Measurements from ENCODE around the gene TSHZ2. TPM values are rescaled to one million over a fixed set of nuclear protein-coding genes. Genes with fewer than 3 reads are reported as not detected.

Gene TSHZ2
- polyA plus RNA-seq, 1 donor from 2014 or later = 4.6 TPM

DNA sequence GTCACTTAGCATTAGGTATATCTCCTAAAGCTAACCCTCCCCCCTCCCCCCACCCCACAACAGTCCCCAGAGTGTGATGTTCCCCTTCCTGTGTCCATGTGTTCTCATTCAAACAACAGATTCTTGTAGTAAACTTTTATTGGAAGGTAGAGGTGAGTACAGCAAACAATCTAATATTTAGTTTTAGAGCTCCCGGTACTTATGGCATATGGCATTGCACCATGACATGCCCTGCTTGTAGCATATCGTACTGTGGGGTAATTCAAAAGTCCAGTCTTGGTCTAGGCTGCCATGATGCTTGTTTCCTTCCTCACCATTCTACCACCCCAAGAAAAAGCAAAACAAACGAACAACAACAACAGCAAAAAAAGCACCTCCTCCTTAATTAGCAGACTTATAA is 332.0 kb downstream of the TSHZ2 start:
- TF ChIP-seq EP300 (conservative IDR thresholded peaks at IDR 0.05; ENCODE audit: poor library complexity, severe bottlenecking) (no peak), POLR2AphosphoS5 (IDR thresholded peaks at IDR 0.05) (no peak), RAD21 (conservative IDR thresholded peaks at IDR 0.05) (no peak), TAF1 (IDR thresholded peaks at IDR 0.05; ENCODE audit: low read depth) (no peak)
- Histone ChIP-seq H3K4me3 (ENCODE audit: low read length) (no peak overlapping the region), H3K36me3 (ENCODE audit: insufficient read depth, low read length) (no peaks in the 10 kb centered on the region), H3K4me2 (ENCODE audit: low read length) (no peak overlapping the region), H3K27ac (ENCODE audit: low read length) (no peak overlapping the region), H4K20me1 (ENCODE audit: insufficient read depth) (no peaks in the 10 kb centered on the region), H3K79me2 (replicated peaks; ENCODE audit: insufficient read depth, low read length) (no peaks in the 10 kb centered on the region), H3K9ac (ENCODE audit: low read length) (no peak overlapping the region), H2AFZ (ENCODE audit: low read depth, low read length) (no peak overlapping the region), H3F3A (ENCODE audit: insufficient read depth, low read length, poor library complexity, severe bottlenecking) (no peaks in the 10 kb centered on the region), H3K27me3 (ENCODE audit: insufficient read depth, low read depth, low read length) (no peaks in the 10 kb centered on the region), H3K9me2 (ENCODE audit: insufficient read depth, low read length) (no peaks in the 10 kb centered on the region), H3K9me3 (ENCODE audit: low read length) (no peaks in the 10 kb centered on the region)

GRCh38 chr20:53306192-53306805 is 334.1 kb downstream of the TSHZ2 start:
- no peak overlapping the region for H3K27ac ChIP-seq (ENCODE audit: low read length)
- no peaks in the 10 kb centered on the region for H3K79me2 ChIP-seq (replicated peaks; ENCODE audit: insufficient read depth, low read length)
- H3K9ac ChIP-seq (ENCODE audit: low read length) = no peak overlapping the region
- H3K36me3 ChIP-seq (ENCODE audit: insufficient read depth, low read length) = no peaks in the 10 kb centered on the region
- H3F3A ChIP-seq (ENCODE audit: insufficient read depth, low read length, poor library complexity, severe bottlenecking) = no peaks in the 10 kb centered on the region
- no peak for TF ChIP-seq RAD21 (conservative IDR thresholded peaks at IDR 0.05)
- no peak for TF ChIP-seq REST (IDR thresholded peaks at IDR 0.05; ENCODE audit: borderline replicate concordance)
- TF ChIP-seq EP300 (conservative IDR thresholded peaks at IDR 0.05; ENCODE audit: poor library complexity, severe bottlenecking) = no peak
- no peak for TF ChIP-seq POLR2AphosphoS5 (IDR thresholded peaks at IDR 0.05)
- TF ChIP-seq SMC3 (conservative IDR thresholded peaks at IDR 0.05; ENCODE audit: poor library complexity) = no peak
- no peak for TF ChIP-seq TAF1 (IDR thresholded peaks at IDR 0.05; ENCODE audit: low read depth)
- no peak for TF ChIP-seq EZH2 (IDR thresholded peaks at IDR 0.05; ENCODE audit: borderline replicate concordance, insufficient read depth, low read length, poor library complexity, severe bottlenecking)
- no peak for TF ChIP-seq MXI1 (conservative IDR thresholded peaks at IDR 0.05; ENCODE audit: poor library complexity, severe bottlenecking)
- TF ChIP-seq, protein P1, sequence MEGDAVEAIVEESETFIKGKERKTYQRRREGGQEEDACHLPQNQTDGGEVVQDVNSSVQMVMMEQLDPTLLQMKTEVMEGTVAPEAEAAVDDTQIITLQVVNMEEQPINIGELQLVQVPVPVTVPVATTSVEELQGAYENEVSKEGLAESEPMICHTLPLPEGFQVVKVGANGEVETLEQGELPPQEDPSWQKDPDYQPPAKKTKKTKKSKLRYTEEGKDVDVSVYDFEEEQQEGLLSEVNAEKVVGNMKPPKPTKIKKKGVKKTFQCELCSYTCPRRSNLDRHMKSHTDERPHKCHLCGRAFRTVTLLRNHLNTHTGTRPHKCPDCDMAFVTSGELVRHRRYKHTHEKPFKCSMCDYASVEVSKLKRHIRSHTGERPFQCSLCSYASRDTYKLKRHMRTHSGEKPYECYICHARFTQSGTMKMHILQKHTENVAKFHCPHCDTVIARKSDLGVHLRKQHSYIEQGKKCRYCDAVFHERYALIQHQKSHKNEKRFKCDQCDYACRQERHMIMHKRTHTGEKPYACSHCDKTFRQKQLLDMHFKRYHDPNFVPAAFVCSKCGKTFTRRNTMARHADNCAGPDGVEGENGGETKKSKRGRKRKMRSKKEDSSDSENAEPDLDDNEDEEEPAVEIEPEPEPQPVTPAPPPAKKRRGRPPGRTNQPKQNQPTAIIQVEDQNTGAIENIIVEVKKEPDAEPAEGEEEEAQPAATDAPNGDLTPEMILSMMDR (IDR thresholded peaks at IDR 0.05; ENCODE audit: poor library complexity, severe bottlenecking) = no peak
- no peak overlapping the region for H3K4me3 ChIP-seq (ENCODE audit: low read length)
- H3K9me2 ChIP-seq (ENCODE audit: insufficient read depth, low read length) = no peaks in the 10 kb centered on the region
- no peak overlapping the region for H2AFZ ChIP-seq (ENCODE audit: low read depth, low read length)
- no peak overlapping the region for H3K4me2 ChIP-seq (ENCODE audit: low read length)
- H3K27me3 ChIP-seq (ENCODE audit: insufficient read depth, low read depth, low read length) = no peaks in the 10 kb centered on the region
- H3K9me3 ChIP-seq (ENCODE audit: low read length) = no peaks in the 10 kb centered on the region
- H4K20me1 ChIP-seq (ENCODE audit: insufficient read depth) = no peaks in the 10 kb centered on the region
